Ramos (cell line): Measurements from ENCODE around the gene RPL21.
"Not testable (repeated sequence)": the region's sequence is repeated elsewhere in the genome, so short reads cannot be mapped to it uniquely, and the experiment has no call there.

Source experiments
- in situ Hi-C: fragments of 300-500 bp; cut with MboI; formaldehyde crosslinking; loops from one replicate; pipeline ENCODE4 v1.14.3; 2022; ENCODE audit warnings: low sequenced_read_pairs; ENCODE audit not compliant: unreplicated experiment

The RPL21 gene

GRCh38 chr13:27283906-27284493 lies 32.6 kb downstream of the RPL21 start:
- in situ Hi-C loops: no loop called here

DNA sequence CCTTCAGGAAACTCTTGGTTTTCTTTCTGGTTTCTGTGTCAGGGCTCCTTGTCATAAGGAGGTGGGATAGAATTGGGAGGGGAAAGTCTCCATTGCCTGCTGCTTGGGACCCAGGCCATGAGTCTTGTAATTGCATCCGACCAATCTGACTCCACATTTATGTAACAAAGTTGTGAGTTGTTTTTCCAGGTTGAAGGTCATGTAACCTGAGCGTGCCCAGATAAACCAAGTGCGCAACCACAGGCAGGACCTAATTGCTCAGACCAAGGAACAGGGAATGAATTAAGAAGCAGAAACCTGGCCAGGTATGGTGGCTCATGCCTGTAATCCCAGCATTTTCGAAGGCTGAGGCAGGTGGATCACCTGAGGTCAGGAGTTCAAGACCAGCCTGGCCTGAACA lies 37.0 kb downstream of the RPL21 start:
- in situ Hi-C loops: no loop called here

- in situ Hi-C loops: no loop called here
These were observed 37.8 kb downstream of the RPL21 start for GRCh38 chr13:27289011-27289665.

DNA sequence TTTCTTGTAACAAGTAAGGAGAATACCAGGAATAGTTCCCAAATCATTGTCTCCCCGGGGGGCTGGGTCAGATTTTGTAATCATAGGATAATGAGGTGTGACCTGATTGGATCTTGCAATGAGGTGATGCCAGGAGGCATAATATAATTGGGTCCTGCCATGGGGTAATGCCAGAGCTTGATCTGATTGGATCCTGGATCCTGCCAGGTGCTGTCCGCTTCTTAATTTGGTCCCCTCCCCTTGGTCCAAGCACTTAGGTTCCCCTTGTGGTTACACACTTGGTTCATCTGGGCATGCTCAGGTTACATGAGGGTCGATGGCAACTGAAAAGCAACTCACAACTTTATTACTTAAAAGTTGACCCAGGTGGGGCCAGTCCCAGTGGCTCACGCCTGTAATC lies 39.4 kb downstream of the RPL21 start:
- in situ Hi-C loops: no loop called here

DNA sequence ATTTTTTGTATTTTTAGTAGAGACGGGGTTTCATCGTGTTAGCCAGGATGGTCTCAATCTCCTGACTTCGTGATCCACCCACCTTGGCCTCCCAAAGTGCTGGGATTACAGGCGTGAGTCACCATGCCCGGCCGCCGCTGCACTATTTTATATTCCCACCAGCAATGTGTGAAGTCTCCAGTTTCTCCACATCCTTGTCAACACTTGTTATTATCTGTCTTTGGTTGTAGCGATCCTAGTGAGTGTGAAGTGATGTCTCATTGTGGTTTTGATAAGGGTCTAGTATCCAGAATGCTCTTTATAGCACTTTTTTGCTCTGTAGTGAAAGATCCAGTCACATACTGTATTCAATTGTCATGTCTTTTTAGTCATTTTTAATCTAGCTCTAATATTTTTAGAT lies 40.6 kb downstream of the RPL21 start:
- in situ Hi-C loops: not testable (repeated sequence)

DNA sequence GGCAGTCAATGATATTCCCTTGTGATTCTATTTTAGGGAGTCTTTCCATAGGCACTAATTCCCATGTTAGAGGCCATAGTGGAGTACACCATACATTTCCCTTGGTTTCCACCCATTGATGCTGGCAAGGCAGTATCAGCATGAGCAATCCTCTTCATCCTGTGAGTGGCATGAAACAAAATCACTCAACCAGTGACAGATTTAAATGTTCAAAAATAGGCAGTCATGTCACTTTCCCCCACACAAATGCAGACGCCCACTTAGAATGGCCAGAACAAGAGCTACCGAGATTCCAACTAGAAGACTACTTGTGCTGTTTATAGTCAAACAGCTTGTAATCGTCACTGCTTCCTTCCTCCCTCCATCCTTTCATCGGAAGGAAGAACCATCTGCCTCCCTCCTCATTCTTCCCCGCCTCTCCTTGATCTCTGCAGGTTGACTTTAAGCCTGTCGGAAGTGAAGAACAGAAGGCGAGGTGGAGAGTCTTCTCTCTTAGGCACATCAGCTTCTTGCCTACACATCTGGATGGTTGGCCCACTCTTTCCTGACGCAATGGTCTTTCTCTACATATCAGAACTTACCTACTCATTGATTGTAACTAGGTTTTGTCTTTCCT lies 41.8 kb downstream of the RPL21 start:
- in situ Hi-C loops: no loop called here

DNA sequence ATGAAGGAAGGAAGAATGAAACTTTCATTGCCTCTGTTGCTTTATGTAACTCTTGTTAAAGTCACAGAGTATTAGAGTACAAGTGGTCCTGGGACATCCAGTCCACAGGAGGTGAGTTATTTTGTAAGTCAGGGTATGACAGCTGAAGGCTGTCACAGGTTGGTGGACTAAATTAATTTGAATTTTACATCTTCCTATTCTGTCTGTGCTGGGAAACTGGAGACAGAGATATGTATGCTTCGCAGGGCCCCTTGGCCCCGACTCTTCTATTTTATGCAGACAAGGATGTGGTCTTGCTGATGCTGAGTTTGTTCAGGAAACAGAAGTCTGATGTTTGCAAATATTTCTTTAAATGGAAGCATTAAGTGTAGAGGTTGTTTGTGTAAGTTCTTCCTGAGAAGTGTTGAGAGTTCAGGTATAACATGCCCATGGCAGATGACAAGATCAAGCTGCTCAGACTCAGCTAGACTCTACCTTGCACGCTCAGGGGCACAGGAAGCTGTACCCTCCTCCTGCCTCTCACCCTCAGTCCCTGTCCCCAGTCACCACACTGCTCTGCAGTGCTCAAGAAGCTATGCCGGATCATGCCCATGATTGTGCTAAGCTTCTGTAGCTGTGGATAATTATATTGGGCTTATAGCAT lies 42.6 kb downstream of the RPL21 start:
- in situ Hi-C loops: no loop called here

- in situ Hi-C loops: no loop called here
These were observed 43.7 kb downstream of the RPL21 start for GRCh38 chr13:27295096-27295495.

DNA sequence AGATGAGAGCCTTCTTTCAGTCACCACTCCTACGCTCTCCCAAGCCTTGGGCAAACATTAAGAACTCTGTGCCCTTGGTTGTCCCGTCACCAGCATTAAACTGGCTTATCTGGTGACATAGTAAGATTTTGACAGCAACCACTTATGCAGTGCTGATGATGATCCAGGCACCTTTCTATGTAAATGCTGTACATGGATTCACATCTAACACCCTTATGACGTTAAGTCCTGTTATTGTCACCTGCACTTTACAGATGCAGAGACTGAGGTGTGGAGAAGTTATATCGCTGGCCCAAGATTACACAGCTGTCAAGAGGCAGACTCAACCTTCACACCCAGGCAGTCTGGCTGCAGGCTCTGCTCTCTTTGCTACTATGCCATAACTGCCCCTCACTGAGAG lies 44.3 kb downstream of the RPL21 start:
- in situ Hi-C loops: no loop called here

DNA sequence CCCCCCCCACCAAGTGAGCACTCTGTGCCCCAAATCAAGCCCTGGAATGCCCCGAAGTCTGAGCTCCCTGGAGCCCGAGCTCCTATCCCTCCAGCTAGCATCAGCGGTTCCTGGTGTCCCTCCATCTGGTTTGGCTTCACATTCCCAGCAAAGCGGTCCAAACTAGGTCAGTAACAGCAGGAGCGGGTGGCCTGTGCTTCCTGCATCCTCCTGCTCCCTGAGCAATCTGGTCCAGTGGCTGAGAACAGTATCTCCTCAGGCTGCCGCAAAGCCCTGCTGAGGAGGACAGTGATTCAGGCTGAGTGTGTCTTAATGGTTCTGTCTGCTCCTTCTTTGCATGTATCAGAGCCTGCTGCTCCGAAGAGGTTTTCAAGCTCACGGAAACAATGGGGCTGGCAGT lies 45.1 kb downstream of the RPL21 start:
- in situ Hi-C loops: no loop called here

GRCh38 chr13:27298849-27299248 lies 47.5 kb downstream of the RPL21 start:
- in situ Hi-C loops: no loop called here

DNA sequence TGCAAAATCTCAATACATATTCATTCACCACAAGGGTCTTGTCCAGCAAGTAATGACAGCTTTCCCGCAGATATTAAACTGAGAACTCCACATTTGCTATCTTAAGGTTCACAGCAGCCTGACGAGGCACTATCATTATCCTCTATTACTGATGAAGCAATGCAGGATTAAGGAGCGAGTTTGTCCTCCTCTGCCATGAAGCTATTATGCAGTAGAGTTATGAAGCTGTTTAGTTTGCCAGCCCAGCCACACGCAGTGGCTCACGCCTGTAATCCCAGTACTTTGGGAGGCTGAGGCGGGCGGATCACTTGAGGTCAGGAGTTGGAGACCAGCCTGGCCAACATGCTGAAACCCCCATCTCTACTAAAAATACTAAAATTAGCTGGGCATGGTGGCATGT lies 49.0 kb downstream of the RPL21 start:
- in situ Hi-C loops: not testable (repeated sequence)

DNA sequence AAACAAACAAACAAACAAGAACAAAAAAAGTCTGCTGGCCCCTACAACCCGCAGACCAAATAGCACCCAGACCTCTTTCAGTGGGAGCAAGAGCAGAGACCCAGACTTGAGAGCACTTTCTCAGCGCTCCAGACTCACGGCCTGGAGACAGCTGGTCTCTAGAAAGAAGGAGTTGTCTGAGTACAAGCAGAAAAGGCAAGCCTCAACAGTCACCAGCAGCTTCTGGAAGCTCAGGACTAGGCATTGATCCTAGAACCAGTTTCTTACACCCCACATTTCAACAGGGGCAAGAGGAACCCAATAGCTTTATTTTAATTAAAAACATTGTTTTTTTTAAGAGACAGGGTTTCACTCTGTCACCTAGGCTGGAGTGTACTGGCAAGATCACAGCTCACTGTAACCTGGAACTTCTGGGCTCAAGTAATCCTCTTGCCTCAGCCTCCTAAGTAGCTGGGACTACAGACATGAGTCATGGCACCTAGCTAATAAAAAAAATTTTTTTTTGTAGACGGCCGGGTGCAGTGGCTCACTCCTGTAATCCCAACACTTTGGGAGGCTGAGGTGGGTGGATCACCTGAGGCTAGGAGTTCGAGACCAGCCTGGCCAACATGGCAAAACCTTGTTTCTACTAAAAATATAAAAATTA lies 49.7 kb downstream of the RPL21 start:
- in situ Hi-C loops: no loop called here

DNA sequence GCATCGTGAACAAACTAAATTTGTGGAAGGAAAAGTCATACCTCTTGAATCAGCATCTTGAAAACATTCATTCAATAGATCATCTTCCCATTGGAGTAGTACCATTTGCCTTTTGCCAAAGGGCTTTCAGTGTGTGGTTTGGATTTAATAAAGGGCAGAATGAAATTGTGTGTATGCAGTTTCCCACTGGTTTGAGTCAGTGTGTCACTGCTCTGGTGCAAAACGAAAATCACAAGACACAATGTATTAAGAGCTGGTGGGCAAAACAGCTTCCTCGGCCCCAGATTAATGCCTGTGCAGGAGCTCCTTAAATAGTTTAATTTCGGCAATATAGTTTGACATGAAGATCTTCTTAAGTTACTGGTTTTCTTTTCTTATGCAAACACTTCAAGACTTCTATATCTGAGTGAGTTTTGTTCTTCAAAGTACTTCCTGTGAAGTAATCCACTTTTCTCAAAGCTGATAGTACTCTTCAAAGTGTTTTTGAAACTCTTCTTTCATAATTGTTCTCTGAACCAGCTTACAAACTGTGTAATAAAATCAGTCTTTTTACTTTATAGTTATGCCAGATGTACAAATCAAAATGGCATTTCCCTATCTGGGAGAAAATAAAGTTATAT lies 51.4 kb downstream of the RPL21 start:
- in situ Hi-C loops: no loop called here

GRCh38 chr13:27304099-27304498 lies 52.7 kb downstream of the RPL21 start:
- in situ Hi-C loops: no loop called here

- in situ Hi-C loops: no loop called here
These were observed 53.3 kb downstream of the RPL21 start for GRCh38 chr13:27304611-27305010.
